ENCODE data around the gene DIRAS1. TPM values are rescaled to one million over a fixed set of nuclear protein-coding genes. Genes with fewer than 3 reads are reported as not detected.
"Not testable (repeated sequence)": the region's sequence is repeated elsewhere in the genome, so short reads cannot be mapped to it uniquely, and the experiment has no call there.

Gene DIRAS1
- total and polyA plus RNA-seq, 5 donors, result 155 to 176 (median 170) TPM

GRCh38 chr19:2685204-2685704 is 35.9 kb downstream of the DIRAS1 start:
- DNase-seq (no peak), ATAC-seq (no peak)
- H3K9me3 ChIP-seq (ENCODE audit: control insufficient read depth, low read length), result no peaks in the 10 kb centered on the region
- peak overlapping the region; percentile 88 for H3K27ac ChIP-seq (ENCODE audit: low read length)
- WGBS, result 88% methylated on average over 6 of the region's 6 CpGs
- no peaks in the 10 kb centered on the region for H3K4me1 ChIP-seq (ENCODE audit: control insufficient read depth, insufficient read depth, low read length)
- H3K4me3 ChIP-seq (ENCODE audit: low read length), result no peak overlapping the region
- intact Hi-C loops (cut with DNase I), result no loop called here
- H3K27me3 ChIP-seq (ENCODE audit: control insufficient read depth, insufficient read depth), result no peaks in the 10 kb centered on the region

DNA sequence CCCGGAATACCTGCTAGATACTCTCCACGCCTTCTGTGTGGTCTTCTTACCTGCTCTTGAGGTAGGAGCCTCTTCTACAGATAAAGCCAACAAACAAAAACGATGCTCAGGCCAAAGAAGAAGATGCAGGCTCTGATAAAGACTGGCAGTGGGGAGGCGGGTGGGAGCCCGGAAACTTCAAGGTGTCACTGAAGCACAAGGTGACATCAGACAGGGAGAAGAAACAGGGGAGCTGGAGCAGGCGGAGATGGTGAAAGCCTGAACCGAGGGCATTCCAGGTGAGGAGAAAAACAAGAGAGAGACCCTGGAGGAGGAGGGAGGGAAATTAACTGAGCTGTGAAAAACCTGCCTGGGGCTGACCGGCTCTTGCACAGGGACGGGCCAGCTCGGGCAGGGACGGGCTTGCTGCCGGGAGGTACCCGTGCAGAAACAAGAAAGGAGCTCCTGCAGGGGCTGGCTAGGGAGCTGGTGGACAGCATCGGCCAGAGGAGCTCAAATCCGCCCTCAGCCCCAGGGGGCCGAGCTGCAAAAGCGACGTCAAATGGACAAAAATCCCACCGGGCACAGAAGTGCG is 37.7 kb downstream of the DIRAS1 start:
- ATAC-seq (no peak), DNase-seq (no peak)
- Histone ChIP-seq H3K9me3 (ENCODE audit: control insufficient read depth, low read length) (no peaks in the 10 kb centered on the region), H3K4me1 (ENCODE audit: control insufficient read depth, insufficient read depth, low read length) (no peaks in the 10 kb centered on the region), H3K4me3 (ENCODE audit: low read length) (no peak overlapping the region), H3K27me3 (ENCODE audit: control insufficient read depth, insufficient read depth) (no peaks in the 10 kb centered on the region), H3K27ac (ENCODE audit: low read length) (no peak overlapping the region)
- intact Hi-C loops (cut with DNase I), result no loop called here
- WGBS, result 78% methylated on average over 20 of the region's 20 CpGs

DNA sequence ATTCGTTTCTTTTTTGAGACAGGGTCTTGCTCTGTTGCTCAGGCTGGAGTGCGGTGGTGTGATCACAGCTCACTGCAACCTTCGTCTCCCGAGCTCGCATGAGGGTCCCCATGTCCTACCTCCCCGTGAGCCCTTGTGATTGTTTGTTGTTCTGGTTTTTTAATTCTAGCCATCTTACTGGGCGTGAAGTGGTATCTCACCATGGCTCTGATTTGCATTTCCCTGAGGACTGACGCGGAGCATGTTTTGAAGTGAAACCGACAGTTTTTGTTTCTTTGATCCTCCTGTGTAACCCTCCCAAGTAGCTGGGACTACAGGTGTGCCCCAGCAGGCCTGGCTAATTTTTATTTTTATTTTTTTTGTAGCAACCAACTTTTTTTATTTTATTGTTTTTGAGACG is 40.4 kb downstream of the DIRAS1 start:
- no peak overlapping the region for H3K27ac ChIP-seq (ENCODE audit: low read length)
- no peaks in the 10 kb centered on the region for H3K9me3 ChIP-seq (ENCODE audit: control insufficient read depth, low read length)
- DNase-seq (no peak), ATAC-seq (no peak)
- no peaks in the 10 kb centered on the region for H3K4me1 ChIP-seq (ENCODE audit: control insufficient read depth, insufficient read depth, low read length)
- H3K27me3 ChIP-seq (ENCODE audit: control insufficient read depth, insufficient read depth), result no peaks in the 10 kb centered on the region
- intact Hi-C loops (cut with DNase I), result no loop called here
- 89% methylated on average over 11 of the region's 11 CpGs for WGBS
- no peak overlapping the region for H3K4me3 ChIP-seq (ENCODE audit: low read length)

GRCh38 chr19:2679439-2679838 is 41.7 kb downstream of the DIRAS1 start:
- WGBS, result 89% methylated on average over 2 of the region's 2 CpGs
- intact Hi-C loops (cut with DNase I), result no loop called here
- Histone ChIP-seq H3K9me3 (ENCODE audit: control insufficient read depth, low read length) (no peaks in the 10 kb centered on the region), H3K4me3 (ENCODE audit: low read length) (no peak overlapping the region), H3K27ac (ENCODE audit: low read length) (no peak overlapping the region), H3K27me3 (ENCODE audit: control insufficient read depth, insufficient read depth) (no peaks in the 10 kb centered on the region), H3K4me1 (ENCODE audit: control insufficient read depth, insufficient read depth, low read length) (no peaks in the 10 kb centered on the region)
- no peak for DNase-seq
- ATAC-seq, result no peak

DNA sequence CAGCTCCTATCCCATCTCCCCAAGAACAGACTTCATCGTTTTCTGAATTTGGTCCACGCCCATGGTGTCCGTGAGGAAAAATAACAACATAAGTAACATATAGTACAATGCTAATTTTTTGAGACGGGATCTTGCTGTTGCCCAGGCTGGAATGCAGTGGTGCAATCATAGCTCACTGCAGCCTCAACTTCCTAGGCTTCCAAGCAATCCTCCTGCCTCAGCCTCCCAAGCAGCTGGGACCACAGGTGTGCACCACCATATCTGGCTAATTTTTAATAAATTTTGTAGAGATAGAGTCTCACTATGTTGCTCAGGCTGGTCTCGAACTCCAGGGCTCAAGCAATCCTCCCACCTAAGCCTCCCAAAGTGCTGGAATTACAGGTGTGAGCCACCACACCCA is 42.2 kb downstream of the DIRAS1 start:
- DNase-seq; ATAC-seq; H3K4me1 ChIP-seq (ENCODE audit: control insufficient read depth, insufficient read depth, low read length); H3K9me3 ChIP-seq (ENCODE audit: control insufficient read depth, low read length); H3K4me3 ChIP-seq (ENCODE audit: low read length); H3K27ac ChIP-seq (ENCODE audit: low read length); intact Hi-C loops (cut with DNase I); H3K27me3 ChIP-seq (ENCODE audit: control insufficient read depth, insufficient read depth): not testable (repeated sequence)
- 91% methylated on average over 5 of the region's 5 CpGs for WGBS

DNA sequence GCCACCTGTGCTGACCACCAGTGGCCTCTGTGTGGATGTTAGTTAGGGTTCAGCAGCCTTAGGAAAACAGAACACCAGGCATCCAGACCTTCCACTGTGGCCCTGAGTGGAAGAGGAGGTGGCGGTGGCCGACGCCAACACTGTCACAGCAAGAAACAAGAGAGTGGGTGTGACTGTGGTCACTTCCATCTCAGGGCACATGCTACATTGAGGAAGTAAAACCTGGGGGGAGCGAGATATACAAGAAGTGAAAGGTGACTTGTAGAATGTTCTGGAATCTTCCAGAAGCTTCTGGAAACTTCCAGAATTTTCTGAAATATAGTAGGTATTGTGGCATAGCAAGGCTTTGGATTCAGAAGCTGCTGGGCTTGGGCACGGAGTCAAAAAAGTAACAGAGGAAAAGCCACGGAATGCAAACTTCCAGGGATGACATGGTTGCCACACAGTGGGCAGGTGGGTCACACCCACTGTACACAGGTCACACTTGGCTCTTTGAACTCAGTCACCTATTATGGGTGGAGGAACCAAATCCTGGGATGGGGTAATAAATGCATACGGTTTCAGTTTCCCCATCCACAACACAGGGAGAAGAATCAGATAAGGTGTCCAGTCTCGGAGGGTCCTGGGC is 43.0 kb downstream of the DIRAS1 start:
- intact Hi-C loops (cut with DNase I), result no loop called here
- ATAC-seq (no peak), DNase-seq (no peak)
- WGBS, result 85% methylated on average over 8 of the region's 8 CpGs
- H3K4me3 ChIP-seq (ENCODE audit: low read length), result no peak overlapping the region
- no peaks in the 10 kb centered on the region for H3K4me1 ChIP-seq (ENCODE audit: control insufficient read depth, insufficient read depth, low read length)
- H3K9me3 ChIP-seq (ENCODE audit: control insufficient read depth, low read length), result no peaks in the 10 kb centered on the region
- no peak overlapping the region for H3K27ac ChIP-seq (ENCODE audit: low read length)
- H3K27me3 ChIP-seq (ENCODE audit: control insufficient read depth, insufficient read depth), result no peaks in the 10 kb centered on the region

DNA sequence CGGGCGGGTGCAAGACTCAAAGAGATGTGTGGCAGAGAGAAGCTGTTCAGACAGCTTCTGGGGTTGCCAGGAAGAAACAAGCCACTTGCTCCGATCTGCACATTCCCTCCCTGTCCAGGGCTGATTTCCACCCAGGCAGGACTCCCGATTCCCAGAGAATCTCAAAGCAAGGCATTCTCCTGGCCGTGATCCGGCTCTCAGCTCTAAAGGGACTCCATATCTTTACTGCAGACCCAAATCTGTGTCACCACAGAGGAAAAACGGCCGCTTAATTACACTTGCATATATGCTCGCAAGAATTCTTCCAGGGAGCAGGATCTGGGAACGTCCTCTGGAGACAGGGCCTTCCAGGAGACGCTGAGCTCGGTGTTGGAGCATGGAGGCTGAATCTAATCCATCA is 44.3 kb downstream of the DIRAS1 start:
- ATAC-seq (no peak), DNase-seq (no peak)
- intact Hi-C loops (cut with DNase I), result no loop called here
- 60% methylated on average over 12 of the region's 12 CpGs for WGBS
- Histone ChIP-seq H3K4me1 (ENCODE audit: control insufficient read depth, insufficient read depth, low read length) (no peaks in the 10 kb centered on the region), H3K9me3 (ENCODE audit: control insufficient read depth, low read length) (no peaks in the 10 kb centered on the region), H3K4me3 (ENCODE audit: low read length) (no peak overlapping the region), H3K27me3 (ENCODE audit: control insufficient read depth, insufficient read depth) (no peaks in the 10 kb centered on the region), H3K27ac (ENCODE audit: low read length) (no peak overlapping the region)

- no peak overlapping the region for H3K4me3 ChIP-seq (ENCODE audit: low read length)
- H3K4me1 ChIP-seq (ENCODE audit: control insufficient read depth, insufficient read depth, low read length), result no peaks in the 10 kb centered on the region
- 27% methylated on average over 11 of the region's 11 CpGs for WGBS
- ATAC-seq, result peak; percentile 25 to 28
- H3K9me3 ChIP-seq (ENCODE audit: control insufficient read depth, low read length), result no peaks in the 10 kb centered on the region
- H3K27me3 ChIP-seq (ENCODE audit: control insufficient read depth, insufficient read depth), result no peaks in the 10 kb centered on the region
- no peak overlapping the region for H3K27ac ChIP-seq (ENCODE audit: low read length)
- DNase-seq, result peak in 2 of 3 donors; percentile 67 to 76
- intact Hi-C loops (cut with DNase I), result no loop called here
Measured at GRCh38 chr19:2675892-2676291, 45.3 kb downstream of the DIRAS1 start.

DNA sequence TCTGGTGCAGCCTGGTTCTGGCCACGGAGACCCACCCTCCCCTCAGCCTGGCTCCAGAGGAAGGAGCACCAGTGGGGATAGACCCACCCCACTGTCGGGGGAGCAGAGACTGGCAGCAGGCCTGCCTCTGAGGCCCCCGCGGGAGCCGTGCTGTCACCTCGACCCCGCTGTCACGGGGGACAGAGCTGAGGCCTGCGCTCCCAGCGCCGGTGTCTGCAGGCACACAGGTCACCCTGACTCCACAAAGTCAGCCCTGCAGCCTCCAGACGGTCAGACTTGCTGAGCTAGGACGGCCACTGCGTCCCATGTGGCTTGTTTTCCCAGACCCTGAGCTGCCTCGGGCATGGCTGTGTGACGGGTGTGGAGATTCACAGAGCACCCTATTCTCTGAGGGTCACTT is 51.0 kb downstream of the DIRAS1 start:
- H3K27me3 ChIP-seq (ENCODE audit: control insufficient read depth, insufficient read depth), result no peaks in the 10 kb centered on the region
- no peak overlapping the region for H3K4me3 ChIP-seq (ENCODE audit: low read length)
- H3K4me1 ChIP-seq (ENCODE audit: control insufficient read depth, insufficient read depth, low read length), result no peaks in the 10 kb centered on the region
- no peak for ATAC-seq
- no peaks in the 10 kb centered on the region for H3K9me3 ChIP-seq (ENCODE audit: control insufficient read depth, low read length)
- intact Hi-C loops (cut with DNase I), result no loop called here
- WGBS, result 64% methylated on average over 16 of the region's 16 CpGs
- no peak overlapping the region for H3K27ac ChIP-seq (ENCODE audit: low read length)
- no peak for DNase-seq

GRCh38 chr19:2668175-2668763 is 52.9 kb downstream of the DIRAS1 start:
- DNase-seq (no peak), ATAC-seq (no peak)
- intact Hi-C loops (cut with DNase I), result no loop called here
- H3K9me3 ChIP-seq (ENCODE audit: control insufficient read depth, low read length), result no peaks in the 10 kb centered on the region
- no peaks in the 10 kb centered on the region for H3K27me3 ChIP-seq (ENCODE audit: control insufficient read depth, insufficient read depth)
- no peak overlapping the region for H3K27ac ChIP-seq (ENCODE audit: low read length)
- WGBS, result 81% methylated on average over 15 of the region's 15 CpGs
- H3K4me1 ChIP-seq (ENCODE audit: control insufficient read depth, insufficient read depth, low read length), result no peaks in the 10 kb centered on the region
- no peak overlapping the region for H3K4me3 ChIP-seq (ENCODE audit: low read length)

- H3K4me1 ChIP-seq (ENCODE audit: control insufficient read depth, insufficient read depth, low read length); H3K27me3 ChIP-seq (ENCODE audit: control insufficient read depth, insufficient read depth); DNase-seq; H3K9me3 ChIP-seq (ENCODE audit: control insufficient read depth, low read length); H3K4me3 ChIP-seq (ENCODE audit: low read length); ATAC-seq; intact Hi-C loops (cut with DNase I); H3K27ac ChIP-seq (ENCODE audit: low read length): not testable (repeated sequence)
- 91% methylated on average over 10 of the region's 10 CpGs for WGBS
Measured at GRCh38 chr19:2667349-2667748, 53.8 kb downstream of the DIRAS1 start.

Measured in right cardiac atrium (tissue), 5 donors.